ENCODE results near the gene HYOU1.
A peak's percentile ranks its signal among the peaks of the same experiment; 100 is the strongest.
"Not testable (repeated sequence)": the region's sequence is repeated elsewhere in the genome, so short reads cannot be mapped to it uniquely, and the experiment has no call there.

Gene HYOU1, protein sequence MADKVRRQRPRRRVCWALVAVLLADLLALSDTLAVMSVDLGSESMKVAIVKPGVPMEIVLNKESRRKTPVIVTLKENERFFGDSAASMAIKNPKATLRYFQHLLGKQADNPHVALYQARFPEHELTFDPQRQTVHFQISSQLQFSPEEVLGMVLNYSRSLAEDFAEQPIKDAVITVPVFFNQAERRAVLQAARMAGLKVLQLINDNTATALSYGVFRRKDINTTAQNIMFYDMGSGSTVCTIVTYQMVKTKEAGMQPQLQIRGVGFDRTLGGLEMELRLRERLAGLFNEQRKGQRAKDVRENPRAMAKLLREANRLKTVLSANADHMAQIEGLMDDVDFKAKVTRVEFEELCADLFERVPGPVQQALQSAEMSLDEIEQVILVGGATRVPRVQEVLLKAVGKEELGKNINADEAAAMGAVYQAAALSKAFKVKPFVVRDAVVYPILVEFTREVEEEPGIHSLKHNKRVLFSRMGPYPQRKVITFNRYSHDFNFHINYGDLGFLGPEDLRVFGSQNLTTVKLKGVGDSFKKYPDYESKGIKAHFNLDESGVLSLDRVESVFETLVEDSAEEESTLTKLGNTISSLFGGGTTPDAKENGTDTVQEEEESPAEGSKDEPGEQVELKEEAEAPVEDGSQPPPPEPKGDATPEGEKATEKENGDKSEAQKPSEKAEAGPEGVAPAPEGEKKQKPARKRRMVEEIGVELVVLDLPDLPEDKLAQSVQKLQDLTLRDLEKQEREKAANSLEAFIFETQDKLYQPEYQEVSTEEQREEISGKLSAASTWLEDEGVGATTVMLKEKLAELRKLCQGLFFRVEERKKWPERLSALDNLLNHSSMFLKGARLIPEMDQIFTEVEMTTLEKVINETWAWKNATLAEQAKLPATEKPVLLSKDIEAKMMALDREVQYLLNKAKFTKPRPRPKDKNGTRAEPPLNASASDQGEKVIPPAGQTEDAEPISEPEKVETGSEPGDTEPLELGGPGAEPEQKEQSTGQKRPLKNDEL

DNA sequence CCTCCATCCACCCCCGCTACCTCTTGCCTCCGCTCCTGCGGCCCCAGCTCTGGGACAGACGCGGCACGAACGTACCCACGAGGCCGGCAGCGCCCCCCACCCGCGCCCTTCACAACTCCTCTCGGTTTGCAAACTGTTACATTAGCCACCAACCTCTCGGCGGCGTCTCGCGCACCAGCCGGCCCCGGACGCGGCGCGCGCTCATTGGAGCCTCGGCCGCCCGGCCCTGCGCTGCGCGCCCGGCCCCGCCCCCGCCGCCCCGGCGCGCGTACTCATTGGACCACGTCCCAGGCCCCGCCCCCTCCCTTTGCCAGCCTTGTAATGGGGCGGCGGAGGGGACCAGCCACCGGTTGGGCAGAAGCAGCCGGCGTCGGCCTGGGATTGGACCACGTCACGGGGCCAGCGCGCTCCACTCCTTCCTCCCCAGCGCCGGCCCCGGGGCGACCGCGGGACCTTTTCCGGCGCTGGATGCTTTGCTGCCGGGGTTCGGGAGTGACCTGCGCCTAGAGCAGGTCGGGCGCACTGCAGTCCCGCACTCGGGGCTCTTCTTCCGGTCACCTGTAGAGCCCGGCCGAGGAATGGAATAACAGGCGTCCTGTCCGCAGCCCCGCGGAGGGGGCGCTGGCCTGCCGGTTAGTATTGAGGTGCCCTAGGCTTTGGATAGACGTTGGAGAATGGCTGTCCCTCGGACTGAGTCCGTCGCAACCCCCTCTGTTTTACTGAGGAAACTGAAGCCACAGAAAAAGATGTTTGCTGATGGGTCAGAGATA lies at the start of gene HYOU1:
HYOU1 (minus strand) TSS at position 206 of the 770 bp plus-strand sequence. CDS start 1,045 bp downstream, outside the sequence.
- peak; percentile 99 for DNase-seq

DNA sequence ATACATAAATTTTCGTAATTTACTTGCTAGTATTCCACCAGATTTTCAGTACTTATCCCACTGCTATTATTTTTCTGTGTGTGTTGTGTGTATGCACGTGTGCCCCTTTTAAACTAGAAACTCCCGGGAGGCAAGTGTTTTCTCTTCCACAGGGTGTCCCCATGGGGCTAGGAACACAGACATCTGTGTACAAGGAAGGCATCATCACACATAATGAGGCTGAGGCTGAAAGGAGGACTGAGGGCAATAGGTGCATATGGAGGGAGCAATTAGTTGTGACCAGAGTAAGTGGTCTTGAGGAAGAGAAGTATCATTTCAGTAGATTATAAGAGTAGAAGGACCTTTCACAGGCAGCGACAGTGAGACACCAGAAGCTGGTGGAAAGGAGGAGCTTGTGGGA lies 46.8 kb upstream of the HYOU1 start:
- peak; percentile 54 for DNase-seq

DNA sequence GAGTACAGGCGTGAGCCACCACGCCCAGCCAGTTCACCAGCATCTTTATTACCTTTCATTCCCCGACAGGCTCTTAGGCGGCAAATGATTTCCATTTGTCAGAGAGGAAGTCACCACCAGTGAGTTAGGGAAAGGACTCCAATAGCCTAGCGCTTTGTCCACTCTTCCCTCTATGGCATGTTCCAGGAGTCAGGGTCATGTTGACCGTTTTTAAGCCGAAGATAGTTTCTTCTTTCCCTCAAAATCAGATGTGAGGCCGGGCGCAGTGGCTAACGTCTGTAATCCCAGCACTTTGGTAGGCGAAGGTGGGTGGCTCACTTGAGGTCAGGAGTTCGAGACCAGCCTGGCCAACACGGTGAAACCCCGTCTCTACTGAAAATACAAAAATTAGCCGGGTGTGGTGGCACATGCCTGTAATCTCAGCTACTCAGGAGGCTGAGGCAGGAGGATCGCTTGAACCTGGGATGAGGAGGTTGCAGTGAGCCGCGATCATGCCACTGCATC lies 46.2 kb upstream of the HYOU1 start:
- not testable (repeated sequence) for DNase-seq

DNA sequence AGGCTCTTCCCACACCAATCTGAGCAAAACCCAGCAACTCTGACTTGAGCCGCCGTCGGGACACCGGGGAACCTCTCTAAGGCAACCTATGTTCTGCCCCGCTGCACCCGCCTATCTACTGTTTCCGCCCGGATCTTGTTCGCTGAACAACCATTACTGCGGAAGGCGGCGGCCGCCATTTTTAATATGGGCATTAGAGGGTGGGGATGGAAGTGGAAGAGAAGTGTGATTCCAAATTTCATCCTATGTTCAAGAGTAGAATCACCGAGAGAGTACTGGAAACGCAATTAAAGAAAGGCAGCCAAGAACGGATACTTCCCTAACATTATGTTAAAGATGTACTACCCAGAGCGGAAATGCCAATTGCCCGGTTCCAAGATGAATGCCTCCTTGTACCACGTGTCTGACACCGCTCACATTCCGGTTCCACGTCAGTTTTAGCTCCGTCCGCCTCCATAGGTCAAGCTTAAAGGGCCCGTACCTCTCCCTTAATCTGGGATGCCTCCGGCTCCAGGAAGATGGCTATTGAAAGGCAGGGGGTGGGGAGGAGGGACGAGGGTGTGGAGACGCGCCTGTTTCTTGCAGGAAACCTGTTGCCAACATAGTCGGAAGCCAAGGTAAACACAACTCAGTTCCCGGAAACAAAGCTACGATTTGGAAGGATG lies 44.9 kb upstream of the HYOU1 start, which contains the start of gene DPAGT1:
DPAGT1 (minus strand) TSS at position 95 of the 665 bp plus-strand sequence. CDS start 198 bp downstream, outside the sequence.
- peak; percentile 97 for DNase-seq

DNA sequence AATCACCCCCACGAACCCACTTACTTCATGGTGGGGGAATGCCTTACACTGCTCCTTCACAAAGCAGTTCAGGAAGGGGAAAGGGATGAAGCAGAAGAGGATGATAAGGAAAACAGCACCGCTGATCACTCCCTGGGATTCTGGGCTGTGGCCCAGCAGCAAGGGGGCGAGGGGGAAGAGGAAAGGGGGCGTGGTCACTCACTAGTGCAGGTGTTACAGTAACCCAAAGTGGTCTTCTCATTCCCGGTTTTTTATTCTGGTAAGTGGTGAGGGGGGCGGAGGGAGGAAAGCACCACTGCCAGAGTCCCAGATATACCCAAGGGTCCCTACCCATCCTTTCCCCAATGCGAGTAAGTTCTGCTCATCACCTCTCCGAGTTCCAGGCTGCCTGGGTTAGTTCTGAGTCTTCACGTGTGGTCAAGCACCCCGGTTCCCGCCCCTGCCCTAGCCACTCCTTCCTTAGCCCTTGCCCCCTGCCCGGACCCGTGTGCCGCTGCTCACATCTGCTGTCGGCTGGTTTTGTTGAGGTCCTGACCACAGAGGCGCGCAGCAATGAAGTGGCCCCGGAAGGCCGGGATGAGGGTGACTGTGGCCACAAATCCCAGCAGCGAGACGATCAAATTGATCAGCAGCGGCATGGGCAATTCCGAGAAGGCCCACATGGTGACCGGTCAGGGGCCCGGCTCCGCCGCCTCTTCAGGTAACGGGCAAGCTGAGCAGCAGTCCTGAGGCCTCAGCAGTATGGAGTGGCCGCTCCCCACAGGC lies 44.2 kb upstream of the HYOU1 start:
- peak; percentile 46 for DNase-seq

DNA sequence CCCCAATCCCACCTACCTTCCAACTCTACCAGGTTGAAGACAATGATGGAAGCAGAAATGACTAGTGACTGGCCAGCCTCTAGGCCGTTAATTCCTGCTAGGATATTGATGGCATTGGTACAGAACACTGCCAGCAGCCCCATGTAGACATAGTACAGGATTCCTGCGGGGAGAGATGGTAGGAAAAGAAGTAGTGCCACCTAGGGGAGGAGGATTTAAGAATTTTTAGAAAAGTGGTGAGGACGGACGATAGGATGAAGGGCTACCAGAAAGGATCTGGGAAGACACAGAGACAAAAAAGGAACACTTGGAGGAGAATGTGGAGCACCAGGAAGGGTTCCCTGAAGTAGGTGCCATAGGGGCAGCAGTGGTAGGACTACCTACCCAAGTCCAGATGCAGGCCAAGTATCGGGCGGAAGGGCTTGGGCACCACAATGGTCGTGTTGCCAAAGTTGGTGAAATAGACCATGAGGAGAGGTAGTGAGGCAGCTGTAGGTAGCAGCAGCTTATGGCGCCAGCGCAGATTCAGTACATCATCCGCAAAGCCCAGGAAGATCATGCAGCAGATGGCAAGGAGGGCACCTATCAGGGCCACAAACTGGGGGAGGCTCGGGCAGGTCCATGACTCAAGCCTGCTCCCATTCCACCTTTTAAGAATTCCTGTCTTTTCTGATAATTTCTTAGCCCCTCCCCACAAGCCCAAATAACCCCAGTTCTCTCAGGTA lies 43.4 kb upstream of the HYOU1 start:
- peak; percentile 76 for DNase-seq

DNA sequence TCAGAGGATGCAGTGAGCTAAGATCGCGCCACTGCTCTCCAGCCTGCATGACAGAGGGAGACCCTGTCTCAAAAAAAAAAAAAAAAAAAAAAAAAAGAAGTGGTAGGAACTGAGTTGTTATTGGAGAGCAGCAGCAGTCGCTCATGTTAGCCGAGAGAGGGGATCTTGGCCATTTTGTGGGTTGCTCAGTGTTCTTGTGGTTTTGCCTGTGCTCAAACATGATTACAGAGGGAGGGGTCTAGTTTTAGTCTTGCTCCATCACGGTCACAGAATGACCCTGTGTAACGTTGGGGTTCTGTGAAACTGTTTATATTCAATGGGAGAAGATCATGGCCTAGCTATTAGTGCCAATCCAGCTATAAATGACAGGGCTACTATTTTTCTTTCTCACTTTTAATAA lies 42.7 kb upstream of the HYOU1 start:
- DNase-seq = peak; percentile 87

DNA sequence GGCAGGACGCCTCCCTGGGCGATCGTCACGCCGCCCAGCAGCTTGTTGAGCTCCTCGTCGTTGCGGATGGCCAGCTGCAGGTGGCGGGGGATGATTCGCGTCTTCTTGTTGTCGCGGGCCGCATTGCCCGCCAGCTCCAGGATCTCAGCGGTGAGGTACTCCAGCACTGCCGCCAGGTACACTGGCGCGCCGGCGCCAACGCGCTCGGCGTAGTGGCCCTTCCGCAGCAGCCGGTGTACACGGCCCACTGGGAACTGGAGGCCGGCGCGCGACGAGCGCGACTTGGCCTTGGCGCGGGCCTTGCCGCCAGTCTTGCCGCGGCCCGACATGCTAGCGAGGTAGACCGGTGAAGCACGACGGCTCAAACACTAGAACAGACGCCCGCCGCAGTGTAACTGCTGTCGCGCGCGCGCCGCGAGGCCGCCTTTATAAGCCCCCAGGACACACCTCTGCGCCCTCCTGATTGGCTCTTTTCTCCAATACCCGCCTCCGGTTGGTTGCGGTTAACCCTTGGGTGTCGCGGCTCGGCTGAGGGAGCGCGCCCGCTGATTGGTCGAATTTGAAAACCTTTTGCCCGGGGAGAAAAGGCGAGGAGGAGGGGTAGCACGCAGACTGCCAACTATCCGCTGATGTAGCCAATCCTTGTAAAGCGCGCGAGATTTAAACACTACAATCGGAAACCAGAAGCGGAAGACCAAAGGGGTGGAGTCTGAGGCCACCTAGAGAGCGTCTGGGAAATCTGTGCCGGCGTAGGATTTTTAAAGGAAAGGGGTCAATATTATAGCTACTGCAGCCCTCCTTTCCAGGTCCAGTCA lies 38.3 kb upstream of the HYOU1 start:
- DNase-seq = peak; percentile 100

DNA sequence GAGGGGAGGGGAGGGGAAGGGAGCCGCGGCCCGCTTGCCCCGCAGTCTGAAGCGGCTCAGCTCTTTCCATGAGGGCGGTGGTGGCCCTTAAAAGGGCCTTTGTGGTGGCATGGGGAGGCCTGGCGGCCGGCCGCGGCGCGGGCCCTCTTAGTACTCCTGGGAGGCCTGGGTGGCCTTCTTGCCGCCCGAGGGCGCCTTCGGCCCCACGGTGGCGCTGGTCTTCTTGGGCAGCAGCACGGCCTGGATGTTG lies 37.7 kb upstream of the HYOU1 start:
- peak; percentile 79 for DNase-seq

DNA sequence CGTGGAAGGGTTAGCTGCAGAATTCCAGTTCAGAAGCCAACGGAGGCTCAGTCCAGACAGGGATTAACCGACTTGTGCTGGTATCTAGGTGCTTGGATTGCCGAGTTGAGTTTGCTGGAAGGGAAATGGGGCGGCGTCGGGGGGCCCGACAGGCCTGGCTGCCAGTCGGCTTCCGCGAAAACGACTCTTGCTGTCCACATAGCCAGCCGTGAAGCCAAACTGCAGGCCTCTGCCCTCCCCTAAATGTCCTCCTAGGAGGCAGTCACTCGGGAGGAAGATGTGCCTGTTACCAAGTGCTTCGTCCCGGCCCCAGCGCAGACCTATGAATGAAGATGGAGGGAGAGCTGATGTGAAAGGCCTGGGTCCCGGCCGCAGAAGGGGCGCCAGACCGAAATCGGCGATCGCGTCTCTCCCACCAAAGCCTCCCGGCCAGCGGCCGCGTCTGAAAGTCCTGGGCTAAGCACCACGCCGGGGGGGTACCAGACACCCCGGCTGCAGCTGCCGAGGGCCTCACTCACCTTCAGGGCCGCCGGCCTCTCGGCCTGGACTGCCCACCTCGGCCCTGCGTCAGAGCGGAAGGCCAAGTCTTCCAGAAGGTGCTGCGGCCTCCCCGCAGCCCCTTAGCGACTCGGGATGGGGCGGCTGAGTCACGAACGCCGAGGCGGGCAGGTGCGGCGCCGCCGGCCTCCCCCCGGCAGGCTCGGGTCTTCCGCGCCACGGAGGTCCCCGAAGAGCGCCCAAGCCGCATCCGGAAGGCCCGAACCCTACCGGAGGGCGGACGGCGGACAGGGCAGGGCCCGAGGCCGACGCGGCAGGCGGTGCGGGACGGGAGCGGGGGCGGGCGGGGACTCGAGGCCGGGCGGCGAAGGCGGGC lies 37.2 kb upstream of the HYOU1 start:
- DNase-seq = peak; percentile 69

DNA sequence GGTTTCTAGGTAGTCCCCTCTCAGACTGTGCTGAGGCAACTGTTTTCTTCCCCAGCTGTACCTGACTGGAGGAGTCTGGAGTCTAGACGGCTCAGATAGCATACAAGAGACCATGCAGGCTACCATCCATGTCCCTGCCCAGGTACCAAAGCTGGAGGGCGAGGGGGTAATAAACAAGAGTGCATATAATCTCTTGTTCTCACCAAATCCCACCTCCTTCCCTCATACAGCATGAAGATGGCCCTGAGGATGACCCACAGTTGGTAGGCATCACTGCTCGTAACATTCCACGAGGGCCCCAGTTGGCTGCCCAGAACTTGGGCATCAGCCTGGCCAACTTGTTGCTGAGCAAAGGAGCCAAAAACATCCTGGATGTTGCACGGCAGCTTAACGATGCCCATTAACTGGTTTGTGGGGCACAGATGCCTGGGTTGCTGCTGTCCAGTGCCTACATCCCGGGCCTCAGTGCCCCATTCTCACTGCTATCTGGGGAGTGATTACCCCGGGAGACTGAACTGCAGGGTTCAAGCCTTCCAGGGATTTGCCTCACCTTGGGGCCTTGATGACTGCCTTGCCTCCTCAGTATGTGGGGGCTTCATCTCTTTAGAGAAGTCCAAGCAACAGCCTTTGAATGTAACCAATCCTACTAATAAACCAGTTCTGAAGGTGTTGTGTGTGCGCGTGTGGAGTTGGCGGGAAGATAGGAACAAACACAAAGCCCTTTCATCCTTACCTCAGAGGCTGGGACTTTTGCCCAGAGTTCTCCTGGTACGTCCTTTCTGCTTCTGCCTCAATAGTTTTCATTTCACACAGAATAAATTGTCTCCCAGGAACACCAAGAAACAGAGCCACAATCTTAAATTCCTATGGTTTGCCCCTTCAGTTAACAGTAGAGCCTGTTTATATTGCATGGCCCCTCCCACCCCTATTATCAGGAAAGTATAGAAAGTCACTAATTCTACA lies 36.2 kb upstream of the HYOU1 start:
- peak; percentile 56 for DNase-seq

DNA sequence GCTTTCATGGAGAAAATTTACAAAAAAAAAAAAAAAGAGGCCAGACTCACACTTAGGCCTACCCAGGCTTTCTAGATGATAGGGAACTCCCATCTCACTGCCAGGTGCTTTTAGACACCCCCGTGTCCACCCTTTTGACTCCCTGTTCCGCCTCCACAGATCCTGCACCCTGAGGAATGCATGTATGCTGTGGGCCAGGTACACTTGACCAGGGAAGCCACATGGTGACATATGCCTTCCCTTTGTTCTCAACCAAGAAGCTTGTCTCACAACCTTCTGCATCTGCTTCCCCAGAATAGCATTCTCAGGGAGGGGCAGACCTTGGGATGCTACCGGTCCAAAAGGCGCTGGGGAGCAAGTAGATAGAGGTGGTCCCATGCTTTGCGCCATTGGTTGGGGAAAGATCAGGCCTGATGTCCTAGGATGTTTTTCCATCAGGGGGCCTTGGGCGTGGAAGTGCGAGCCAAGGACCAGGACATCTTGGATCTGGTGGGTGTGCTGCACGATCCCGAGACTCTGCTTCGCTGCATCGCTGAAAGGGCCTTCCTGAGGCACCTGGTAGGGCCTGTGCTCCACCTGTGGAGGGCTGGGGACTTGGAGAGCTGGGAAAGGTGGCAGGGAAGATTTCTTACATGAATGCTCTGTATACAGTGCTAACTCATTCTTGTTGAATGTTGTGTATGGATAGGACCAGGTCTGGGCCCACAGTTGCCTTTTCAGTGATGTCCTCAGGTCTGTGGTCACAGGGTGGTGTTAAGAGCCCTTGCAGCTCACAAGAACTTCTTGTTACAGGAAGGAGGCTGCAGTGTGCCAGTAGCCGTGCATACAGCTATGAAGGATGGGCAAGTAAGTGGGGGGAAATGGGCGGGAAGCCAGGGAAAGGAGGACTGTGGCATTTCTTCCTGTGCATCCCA lies 35.2 kb upstream of the HYOU1 start:
- peak; percentile 67 for DNase-seq

DNA sequence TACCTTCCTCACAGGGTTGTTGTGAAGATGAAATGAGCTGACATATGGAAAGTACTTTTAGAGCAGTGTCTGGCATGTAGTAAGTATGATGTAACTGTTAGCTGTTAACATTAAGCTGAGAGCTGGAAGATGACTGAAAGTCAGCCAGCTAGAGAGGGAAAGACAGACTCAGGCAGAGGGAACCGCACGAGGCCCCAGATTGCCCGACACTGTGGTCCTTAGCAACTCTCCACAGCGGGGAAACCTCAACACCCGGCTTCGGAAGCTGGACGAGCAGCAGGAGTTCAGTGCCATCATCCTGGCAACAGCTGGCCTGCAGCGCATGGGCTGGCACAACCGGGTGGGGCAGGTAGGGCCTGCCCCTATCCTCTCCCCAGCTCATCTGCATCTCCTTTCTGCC lies 34.2 kb upstream of the HYOU1 start:
- DNase-seq = peak; percentile 25

DNA sequence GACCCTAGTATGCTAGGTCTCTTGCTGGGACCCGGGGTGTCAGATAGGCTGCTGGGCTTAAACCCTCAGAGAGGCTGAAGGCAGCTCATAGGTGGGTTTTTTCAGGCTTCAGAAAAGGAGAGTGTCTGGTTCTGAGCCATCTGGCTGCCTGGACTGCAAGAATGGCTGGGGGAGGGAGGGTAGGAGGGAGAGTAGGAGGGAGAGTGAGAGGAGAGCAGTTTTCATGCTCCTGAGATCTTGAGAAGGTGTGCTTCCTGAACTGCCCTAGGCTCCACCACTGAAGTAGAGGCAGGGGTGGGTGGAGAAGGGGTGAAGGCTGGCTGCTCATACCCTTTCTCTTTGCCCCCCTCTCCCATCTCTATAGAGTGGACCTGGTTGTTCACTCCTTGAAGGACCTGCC lies 32.3 kb upstream of the HYOU1 start:
- DNase-seq = peak; percentile 43

DNA sequence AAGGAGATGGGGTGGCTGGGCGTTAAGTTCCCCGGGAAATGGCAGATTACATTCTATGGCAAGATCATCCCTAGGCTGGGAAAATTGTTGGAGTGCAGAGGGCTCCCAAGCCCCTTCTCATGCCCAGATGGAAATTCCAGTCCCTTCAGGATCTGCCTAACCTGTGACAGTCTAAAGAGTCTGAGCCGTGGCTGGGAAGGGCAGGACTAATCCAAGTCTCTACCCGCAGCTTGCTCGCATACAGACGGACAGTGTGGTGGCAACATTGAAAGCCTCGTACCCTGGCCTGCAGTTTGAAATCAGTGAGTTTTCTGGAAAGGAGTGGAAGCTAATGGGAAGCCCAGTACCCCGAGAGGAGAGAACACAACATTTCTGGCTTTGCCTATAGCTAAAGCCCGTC lies 31.4 kb upstream of the HYOU1 start:
- no peak for DNase-seq

DNA sequence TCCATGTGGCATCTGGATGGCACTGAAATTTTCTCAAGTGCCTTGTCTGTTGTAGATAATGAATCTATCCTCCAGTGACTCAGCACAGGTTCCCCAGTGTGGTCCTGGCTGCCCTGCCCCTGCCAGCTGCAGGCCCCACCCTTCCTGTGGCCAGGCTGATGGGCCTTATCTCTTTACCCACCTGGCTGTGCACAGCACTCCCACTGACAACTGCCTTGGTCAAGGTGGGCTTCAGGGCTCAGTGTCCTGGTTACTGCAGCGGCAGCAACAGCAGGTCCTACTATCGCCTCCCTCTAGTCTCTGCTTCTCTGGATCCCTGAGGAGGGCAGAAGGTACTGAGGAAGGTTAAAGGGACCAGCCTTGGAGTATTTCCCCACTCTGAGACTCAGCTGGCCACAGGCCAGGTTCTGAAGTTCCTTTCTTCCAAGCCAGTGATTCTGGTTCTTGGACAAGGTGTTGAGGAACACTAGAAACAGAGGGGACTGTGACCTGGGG lies 30.8 kb upstream of the HYOU1 start:
- peak; percentile 98 for DNase-seq

Measured in hematopoietic multipotent progenitor cell treated with erythropoietin and hydrocortisone succinate and interleukin-3 and kit ligand, for 6 days (in vitro differentiated cells).